HG02885 (cell line): ENCODE results near the gene SELP.
"Not testable (repeated sequence)": the region's sequence is repeated elsewhere in the genome, so short reads cannot be mapped to it uniquely, and the experiment has no call there.

Source experiments
- ATAC-seq: cut with Tn5 transposase; IDR thresholded peaks from one replicate; pipeline ENCODE4 v1.9.1; 2021; ENCODE audit warnings: mild to moderate bottlenecking; ENCODE audit not compliant: unreplicated experiment, poor library complexity

The SELP gene

DNA sequence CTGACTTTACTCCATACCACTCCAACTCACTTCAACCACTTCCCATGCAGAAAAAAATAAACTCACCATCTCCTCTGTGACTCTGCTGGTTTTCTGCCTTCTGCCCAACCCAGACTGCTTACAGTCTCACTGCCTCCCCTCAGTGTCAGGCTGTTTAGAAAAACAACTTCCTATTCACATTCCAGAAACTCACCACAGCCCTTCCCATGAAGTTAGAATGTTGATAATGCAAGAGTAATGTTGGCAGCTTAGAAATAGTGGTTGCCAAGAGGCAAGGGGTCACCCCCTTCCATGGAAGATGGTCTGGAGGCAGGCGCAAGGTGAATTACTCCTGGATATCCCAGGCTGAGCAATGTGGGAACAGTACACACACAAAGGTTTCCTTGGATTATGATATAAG lies at the start of gene SELP:
TSS of gene SELP (minus strand) at position 119 of the 400 bp plus-strand sequence. CDS start at position 69, 50 bp downstream.
- no peak for ATAC-seq

DNA sequence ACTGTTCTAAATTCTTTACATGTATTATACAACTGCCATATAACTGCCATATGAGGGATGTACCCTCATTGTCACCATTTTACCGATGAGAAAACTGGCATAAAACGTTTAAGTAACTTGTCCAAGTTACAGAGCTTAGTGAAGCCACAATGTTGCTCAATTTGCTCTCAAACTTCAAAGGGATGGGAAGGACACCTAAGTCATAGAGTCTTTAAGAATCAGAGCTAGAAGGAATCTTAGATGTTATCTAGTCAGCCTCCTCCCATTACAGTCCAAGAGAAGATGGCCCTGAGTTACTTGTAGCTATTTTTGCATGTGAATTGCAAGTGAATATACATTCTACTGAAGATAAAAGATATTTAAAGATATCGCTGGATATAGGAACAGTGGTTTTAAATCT lies 49.8 kb upstream of the SELP start:
- ATAC-seq = no peak

- ATAC-seq = no peak
These were observed 46.1 kb upstream of the SELP start for GRCh38 chr1:169676001-169676400.

GRCh38 chr1:169670836-169671235 lies 40.9 kb upstream of the SELP start:
- ATAC-seq = no peak

DNA sequence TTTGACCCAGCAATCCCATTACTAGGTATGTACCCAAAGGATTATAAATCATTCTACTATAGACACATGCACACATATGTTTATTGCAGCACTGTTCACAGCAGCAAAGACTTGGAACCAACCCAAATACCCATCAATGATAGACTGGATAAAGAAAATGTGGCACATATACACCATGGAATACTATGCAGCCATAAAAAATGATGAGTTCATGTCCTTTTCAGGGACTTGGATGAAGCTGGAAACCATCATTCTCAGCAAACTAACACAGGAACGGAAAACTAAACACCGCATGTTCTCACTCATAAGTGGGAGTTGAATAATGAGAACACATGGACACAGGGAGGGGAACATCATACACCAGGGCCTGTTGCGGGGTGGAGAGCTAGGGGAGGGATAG lies 40.3 kb upstream of the SELP start:
- ATAC-seq = not testable (repeated sequence)

DNA sequence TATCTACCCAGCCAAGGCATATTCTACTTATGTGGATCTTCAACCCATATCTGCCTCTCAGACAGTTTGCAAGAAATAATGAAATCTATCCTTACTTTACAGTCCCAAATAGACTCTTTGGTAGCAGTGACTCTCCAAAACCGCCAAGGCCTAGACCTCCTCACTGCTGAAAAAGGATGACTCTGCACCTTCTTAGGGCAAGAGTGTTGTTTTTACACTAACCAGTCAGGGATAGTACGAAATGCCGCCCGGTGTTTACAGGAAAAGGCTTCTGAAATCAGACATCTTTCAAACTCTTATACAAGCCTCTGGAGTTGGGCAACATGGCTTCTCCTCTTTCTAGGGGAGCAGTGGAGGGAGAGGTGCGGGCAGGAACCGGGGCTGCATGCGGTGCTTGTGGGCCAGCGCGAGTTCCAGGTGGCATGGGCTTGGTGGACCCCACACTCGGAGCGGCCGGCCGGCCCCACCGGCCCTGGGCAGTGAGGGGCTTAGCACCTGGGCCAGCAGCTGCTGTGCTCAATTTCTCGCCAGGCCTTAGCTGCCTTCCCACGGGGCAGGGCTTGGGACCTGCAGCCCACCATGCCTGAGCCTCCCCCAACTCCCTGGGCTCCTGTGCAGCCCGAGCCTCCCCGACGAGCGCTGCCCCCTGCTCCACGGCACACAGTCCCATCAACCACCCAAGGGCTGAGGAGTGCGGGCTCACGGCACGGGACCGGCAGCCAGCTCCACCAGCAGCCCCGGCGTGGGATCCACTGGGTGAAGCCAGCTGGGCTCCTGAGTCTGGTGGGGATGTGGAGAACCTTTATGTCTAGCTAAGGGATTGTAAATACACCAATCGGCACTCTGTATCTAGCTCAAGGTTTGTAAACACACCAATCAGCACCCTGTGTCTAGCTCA lies 38.0 kb upstream of the SELP start:
- ATAC-seq = not testable (repeated sequence)

DNA sequence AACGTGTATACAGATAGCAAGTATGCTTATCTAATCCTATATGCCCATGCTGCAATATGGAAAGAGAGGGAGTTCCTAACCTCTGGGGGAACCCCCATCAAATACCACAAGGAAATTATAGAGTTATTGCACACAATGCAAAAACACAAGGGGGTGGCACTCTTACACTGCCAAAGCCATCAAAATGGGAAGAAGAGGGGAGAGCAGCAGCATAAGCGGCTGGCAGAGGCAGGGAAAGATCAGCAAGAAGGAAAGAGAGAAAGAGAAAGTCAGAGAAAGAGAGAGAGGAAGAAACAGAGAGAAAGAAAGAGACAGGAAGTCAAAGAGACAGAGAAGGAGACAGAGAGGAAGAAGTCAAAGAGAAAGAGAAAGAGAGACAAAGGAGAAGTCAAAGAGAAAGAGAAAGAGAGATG lies 37.3 kb upstream of the SELP start:
- peak; percentile 55 for ATAC-seq

GRCh38 chr1:169662680-169663079 lies 32.8 kb upstream of the SELP start:
- not testable (repeated sequence) for ATAC-seq

DNA sequence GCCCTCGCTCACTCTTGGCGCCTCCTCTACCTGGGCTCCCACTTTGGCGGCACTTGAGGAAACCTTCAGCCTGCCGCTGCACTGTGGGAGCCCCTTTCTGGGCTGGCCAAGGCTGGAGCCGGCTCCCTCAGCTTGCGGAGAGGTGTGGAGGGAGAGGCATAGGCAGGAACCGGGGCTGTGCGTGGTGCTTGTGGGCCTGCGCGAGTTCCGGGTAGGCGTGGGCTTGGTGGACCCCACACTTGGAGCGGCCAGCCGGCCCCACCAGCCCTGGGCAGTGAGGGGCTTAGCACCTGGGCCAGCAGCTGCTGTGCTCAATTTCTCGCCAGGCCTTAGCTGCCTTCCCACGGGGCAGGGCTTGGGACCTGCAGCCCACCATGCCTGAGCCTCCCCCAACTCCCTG lies 31.1 kb upstream of the SELP start:
- ATAC-seq = not testable (repeated sequence)

GRCh38 chr1:169658777-169659176 lies 28.9 kb upstream of the SELP start:
- ATAC-seq = not testable (repeated sequence)

DNA sequence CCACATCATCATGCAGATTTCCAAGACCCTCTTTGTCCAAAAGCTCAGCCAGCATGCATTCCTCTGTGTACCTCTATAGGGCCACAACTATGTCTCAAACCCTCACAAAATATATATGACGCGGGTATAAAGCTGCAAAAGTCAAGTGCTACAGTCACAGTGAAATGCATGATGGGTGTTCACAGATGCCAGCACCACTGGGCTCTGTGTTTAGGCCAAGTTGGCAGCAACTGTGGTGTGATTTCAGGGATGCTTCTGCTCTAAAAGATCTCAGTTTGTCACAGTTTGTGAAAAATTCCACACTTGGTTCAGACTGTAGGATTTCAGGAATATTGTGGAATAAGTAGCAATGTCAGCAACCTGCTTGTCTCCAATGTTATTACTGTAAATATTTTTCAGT lies 23.9 kb upstream of the SELP start:
- ATAC-seq = no peak

DNA sequence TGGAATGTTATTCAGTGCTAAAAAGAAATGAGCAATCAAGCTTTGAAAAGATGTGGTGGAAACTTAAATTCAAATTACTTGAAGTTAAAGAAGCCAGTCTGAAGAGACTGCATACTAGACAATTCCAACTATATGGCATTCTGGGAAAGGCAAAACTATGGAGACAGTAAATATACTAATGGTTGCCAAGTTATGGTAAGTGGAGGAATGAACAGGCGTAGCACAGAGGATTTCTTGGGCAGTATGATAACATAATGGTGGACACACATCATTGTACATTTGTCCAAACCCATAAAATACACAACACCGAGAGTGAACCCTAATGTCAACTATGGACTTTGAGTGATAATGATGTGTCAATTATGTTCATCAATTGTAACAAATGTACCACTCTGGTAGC lies 21.1 kb upstream of the SELP start:
- no peak for ATAC-seq

GRCh38 chr1:169650551-169650950 lies 20.6 kb upstream of the SELP start:
- ATAC-seq = no peak

DNA sequence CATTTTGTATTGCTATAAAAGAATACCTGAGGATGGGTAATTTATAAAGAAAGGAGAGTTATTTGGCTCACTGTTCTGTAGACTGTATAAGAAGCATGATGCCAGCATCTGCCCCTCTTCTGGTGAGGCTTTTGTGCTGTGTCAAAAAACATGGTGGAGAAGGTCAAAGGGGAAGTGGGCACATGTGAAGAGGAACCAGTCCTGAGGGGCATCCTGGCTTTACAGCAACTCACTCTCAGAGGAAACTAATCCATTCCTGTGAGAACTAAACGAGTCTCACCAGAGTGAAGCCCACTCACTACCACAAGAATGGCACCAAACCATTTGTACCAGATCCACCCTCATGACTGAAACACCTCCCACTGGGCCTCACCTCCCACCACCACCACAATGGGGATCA lies 18.8 kb upstream of the SELP start:
- ATAC-seq = no peak

DNA sequence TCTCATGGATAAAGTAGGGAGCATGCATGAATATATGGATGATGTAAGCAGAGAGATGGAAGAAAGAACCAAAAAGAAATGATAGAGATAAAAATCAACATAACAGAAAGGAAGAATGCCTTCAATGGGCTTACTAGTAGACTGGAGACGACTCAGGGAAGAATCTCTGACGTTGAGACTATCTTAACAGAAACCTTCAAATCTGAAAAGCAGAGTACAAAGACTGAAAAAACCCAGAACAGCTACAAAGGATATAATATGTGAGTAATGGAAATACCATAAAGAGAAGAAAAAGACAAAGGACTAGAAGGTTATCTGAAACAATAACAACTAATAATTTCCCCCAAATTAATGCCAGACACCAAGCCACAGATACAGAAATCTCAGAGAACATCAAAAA lies 18.3 kb upstream of the SELP start:
- no peak for ATAC-seq

GRCh38 chr1:169647512-169647911 lies 17.6 kb upstream of the SELP start:
- ATAC-seq = no peak

- no peak for ATAC-seq
These were observed 14.4 kb upstream of the SELP start for GRCh38 chr1:169644297-169644696.

DNA sequence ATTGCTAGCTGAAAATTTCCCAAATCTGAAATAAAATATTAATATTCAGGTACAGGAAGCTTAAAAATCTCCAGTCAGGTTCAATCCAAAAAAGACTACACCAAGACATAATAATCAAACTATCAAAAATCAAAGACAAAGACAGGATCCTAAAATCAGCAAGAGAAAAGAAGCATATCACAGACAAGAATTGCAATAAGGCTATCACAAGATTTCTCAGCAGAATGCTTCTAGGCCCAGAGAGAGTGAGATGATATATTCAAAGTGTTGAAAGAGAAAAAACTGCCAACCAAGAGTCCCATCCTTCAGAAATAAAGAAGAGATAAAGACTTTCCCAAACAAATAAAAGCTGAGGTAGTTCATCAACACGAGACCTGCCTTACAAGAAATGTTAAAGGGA lies 5.0 kb upstream of the SELP start:
- ATAC-seq = no peak

- no peak for ATAC-seq
These were observed 4.2 kb upstream of the SELP start for GRCh38 chr1:169634145-169634544.

DNA sequence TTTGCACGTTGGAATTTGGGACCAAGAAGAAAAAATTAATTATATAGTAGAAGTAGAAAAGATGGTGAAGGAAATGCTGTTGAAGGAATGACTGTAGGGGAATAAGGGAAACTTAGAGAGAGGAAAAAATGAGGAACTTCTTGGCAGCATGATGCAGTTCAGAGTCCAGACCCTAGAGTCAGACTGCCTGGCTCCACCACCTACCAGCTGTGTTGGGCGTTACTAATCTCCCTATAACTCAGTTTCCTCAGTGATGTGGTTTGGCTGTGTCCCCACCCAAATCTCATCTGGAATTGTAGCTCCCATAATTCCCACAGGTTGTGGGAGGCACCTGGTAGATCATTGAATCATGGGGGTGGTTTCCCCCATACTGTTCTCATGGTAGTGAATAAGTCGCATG lies 1.3 kb upstream of the SELP start:
- no peak for ATAC-seq

DNA sequence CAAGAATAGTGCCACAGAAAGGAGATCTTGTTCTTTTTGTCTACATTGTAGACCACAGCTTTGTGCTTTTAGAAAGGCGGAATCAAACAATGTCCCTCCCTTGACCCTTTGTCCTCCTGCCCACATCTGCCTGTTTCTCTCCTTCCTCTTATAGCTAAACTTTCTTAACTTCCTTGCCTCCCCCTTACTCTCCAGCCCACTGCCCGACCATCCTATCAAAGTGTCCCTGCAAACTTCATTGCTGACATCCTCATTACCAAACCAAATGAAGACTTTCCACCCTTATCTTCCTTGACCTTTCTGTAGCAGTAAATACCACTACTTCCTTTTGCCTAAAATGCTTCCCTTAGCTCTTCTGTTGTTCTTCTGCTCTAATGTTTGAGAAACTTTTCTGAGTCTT lies 5.0 kb downstream of the SELP start:
- ATAC-seq = no peak

DNA sequence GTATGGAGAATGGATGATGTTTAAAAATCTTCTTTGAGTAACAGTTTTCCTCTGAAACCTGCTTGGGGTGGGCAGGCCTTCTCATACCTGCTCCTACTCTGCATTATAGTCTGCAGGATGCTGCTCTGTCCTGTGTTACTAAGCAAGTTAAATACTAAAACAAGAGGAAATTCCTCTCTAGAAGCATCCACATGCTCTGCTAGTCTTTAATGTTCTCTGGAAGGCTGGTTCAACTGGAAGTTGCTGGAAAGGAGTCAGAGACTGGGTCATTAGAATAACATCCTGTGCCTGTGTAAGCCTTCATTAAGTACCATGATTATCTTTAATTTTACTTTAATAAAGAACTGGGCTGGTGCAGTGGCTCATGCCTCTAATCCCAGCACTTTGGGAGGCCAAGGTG lies 5.8 kb downstream of the SELP start:
- no peak for ATAC-seq
